PFSK-1 (cell line): Measurements from ENCODE around the gene IGSF5.

ENCODE experiments used
- FOXP2 ChIP-seq: optimal IDR thresholded peaks from 2 replicates; pipeline ENCODE3; 2011; ENCODE audit warnings: borderline replicate concordance, control low read depth, inconsistent platforms; ENCODE audit not compliant: insufficient read depth; ENCODE audit errors: extremely low read length, extremely low read depth
- POLR2AphosphoS5 ChIP-seq: IDR thresholded peaks from 2 replicates; pipeline ENCODE4 v1.6.1; 2012; ENCODE audit warnings: low read depth, mild to moderate bottlenecking, control low read depth, low read length, moderate library complexity
- REST ChIP-seq, 2 experiments: IDR thresholded peaks; 2 replicates each; pipeline versions ENCODE4 v1.6.1 to v1.8.0; 2011 to 2012; ENCODE audit warnings: low read depth in 2 of 2, low read length in 2 of 2, control low read depth in 1 of 2, inconsistent platforms in 1 of 2, mild to moderate bottlenecking in 1 of 2, moderate library complexity in 1 of 2; ENCODE audit not compliant: insufficient read depth in 1 of 2
- SIN3A ChIP-seq: IDR thresholded peaks from 2 replicates; pipeline ENCODE4 v1.6.1; 2012; ENCODE audit warnings: mild to moderate bottlenecking, low read length, moderate library complexity, borderline replicate concordance; ENCODE audit not compliant: insufficient read depth
- TAF1 ChIP-seq: IDR thresholded peaks from 2 replicates; pipeline ENCODE4 v1.6.1; 2012; ENCODE audit warnings: low read length, control low read depth, borderline replicate concordance; ENCODE audit not compliant: insufficient read depth

- TF ChIP-seq POLR2AphosphoS5 = no peak
- no peak for TF ChIP-seq TAF1
- no peak for TF ChIP-seq REST (IDR thresholded peaks at IDR 0.05; ENCODE audit: insufficient read depth in 1 of 2, low read depth in 2 of 2, low read length in 2 of 2)
- no peak for TF ChIP-seq SIN3A
- TF ChIP-seq FOXP2 = no peak
Observed at GRCh38 chr21:39720126-39720778, 24.7 kb upstream of the IGSF5 start.
